CD4-positive, alpha-beta T cell (primary cell): ENCODE results near the gene FBXO30. TPM values are rescaled to one million over a fixed set of nuclear protein-coding genes. Genes with fewer than 3 reads are reported as not detected.

Experiments
- ATAC-seq: fragments of 200-7000 bp; cut with Tn5 transposase; one replicate; pipeline ENCODE4 v1.10.0; 2022; ENCODE audit warnings: mild to moderate bottlenecking; ENCODE audit not compliant: poor library complexity
- CTCF ChIA-PET: fragments of 350-600 bp; sonication (Branson Sonifier 250); formaldehyde crosslinking; loops from one replicate; lab custom pipeline; 2021; ENCODE audit warnings: antibody characterized with exemption, inconsistent platforms; lab: Charles Lee
- POLR2A ChIA-PET: fragments of 350-600 bp; sonication (Branson Sonifier 250); formaldehyde crosslinking; loops from one replicate; lab custom pipeline; 2021; ENCODE audit warnings: antibody characterized with exemption, inconsistent platforms; lab: Charles Lee
- DNase-seq, 14 experiments: peaks; one replicate each; pipeline ENCODE4 v3.0.0-alpha.2; 2013 to 2020; ENCODE audit warnings: mixed read lengths in 2 of 14
- H3K27ac ChIP-seq, 2 donors: one replicate each; pipeline versions ENCODE4 v1.5.1 to v1.7.0; 2013; ENCODE audit warnings: low read length in 2 of 2, low read depth in 1 of 2, mild to moderate bottlenecking in 1 of 2
- H3K27me3 ChIP-seq, 2 experiments: 1 replicate in 1 of 2; 2 replicates in 1 of 2; pipeline versions ENCODE4 v1.6.1 to v1.7.0; 2013; ENCODE audit warnings: low read length in 2 of 2, control low read depth in 1 of 2, mild to moderate bottlenecking in 1 of 2, moderate library complexity in 1 of 2; ENCODE audit not compliant: insufficient read depth in 2 of 2, control insufficient read depth in 1 of 2
- H3K36me3 ChIP-seq: one replicate; pipeline ENCODE4 v1.6.1; 2013; ENCODE audit warnings: low read length, control low read depth; ENCODE audit not compliant: insufficient read depth
- H3K4me1 ChIP-seq: one replicate; pipeline ENCODE4 v1.6.1; 2013; ENCODE audit warnings: low read length, control low read depth; ENCODE audit not compliant: insufficient read depth
- H3K4me3 ChIP-seq: one replicate; pipeline ENCODE4 v1.5.1; 2013; ENCODE audit warnings: mild to moderate bottlenecking, low read length, moderate library complexity
- H3K9me3 ChIP-seq, 2 experiments: 1 replicate in 1 of 2; 2 replicates in 1 of 2; pipeline versions ENCODE4 v1.6.1 to v1.7.0; 2013; ENCODE audit warnings: low read length in 2 of 2, mild to moderate bottlenecking in 2 of 2, control low read depth in 1 of 2, moderate library complexity in 1 of 2; ENCODE audit not compliant: control insufficient read depth in 1 of 2, insufficient read depth in 1 of 2
- H3K27ac Mint-ChIP-seq: one replicate; pipeline ENCODE4 v1.8.0; 2020; ENCODE audit warnings: mixed read lengths
- H3K27me3 Mint-ChIP-seq: one replicate; pipeline ENCODE4 v1.8.0; 2021; ENCODE audit warnings: mixed read lengths
- H3K36me3 Mint-ChIP-seq: one replicate; pipeline ENCODE4 v1.8.0; 2021; ENCODE audit warnings: low read depth, mixed read lengths
- H3K4me1 Mint-ChIP-seq: one replicate; pipeline ENCODE4 v1.8.0; 2021; ENCODE audit warnings: low read depth, mixed read lengths
- H3K4me3 Mint-ChIP-seq: one replicate; pipeline ENCODE4 v1.8.0; 2020; ENCODE audit warnings: mild to moderate bottlenecking, mixed read lengths
- H3K9me3 Mint-ChIP-seq: one replicate; pipeline ENCODE4 v1.8.0; 2020; ENCODE audit warnings: mixed read lengths
- CTCF ChIP-seq: fragments of 200-600 bp; IDR thresholded peaks from one replicate; pipeline ENCODE4 v1.8.0; 2022; ENCODE audit warnings: antibody characterized with exemption, mild to moderate bottlenecking
- intact Hi-C, 2 experiments: fragments of 100-400 bp; cut with DNase I in 1 of 2; cut with micrococcal nuclease in 1 of 2; formaldehyde crosslinking; loops; one replicate each; pipeline versions ENCODE4 v1.15.1 to v1.9.0; 2023 to 2025; cut with DNase I, micrococcal nuclease
- total RNA-seq, 174 experiments: library from RNA in 2 of 174; stranded (reverse) in 2 of 174; gene quantifications; one replicate each; pipeline ENCODE4 v1.2.3 and lab custom pipeline; 2021 to 2026

Gene FBXO30
- total RNA-seq, 2 experiments from 2014 or later = 1.3 to 1.4 TPM

DNA sequence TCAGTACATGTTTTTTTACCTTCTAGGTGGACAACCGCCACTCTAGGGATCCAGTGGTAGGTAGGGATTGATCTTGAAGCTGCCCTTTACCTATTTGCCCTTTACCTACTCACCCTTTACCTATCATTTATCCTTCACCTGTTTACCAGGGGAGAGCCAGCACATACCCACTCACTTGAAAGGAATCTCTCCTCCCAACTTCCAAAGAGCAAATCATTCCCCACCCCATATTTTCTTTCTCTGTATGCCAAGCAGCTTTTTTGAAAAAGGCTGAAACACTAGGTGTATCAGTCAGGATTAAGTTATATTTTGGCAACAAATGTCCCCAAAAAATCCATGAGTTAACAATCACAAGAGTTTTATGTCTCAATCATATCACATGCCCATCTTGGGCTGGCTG, 68.7 kb downstream of the FBXO30 start:
- no peaks in the 10 kb centered on the region for H3K36me3 Mint-ChIP-seq
- H3K27ac Mint-ChIP-seq = no peak overlapping the region
- intact Hi-C loops = no loop called here
- ATAC-seq (no peak), DNase-seq (no peak)
- no peaks in the 10 kb centered on the region for H3K9me3 ChIP-seq
- H3K4me3 Mint-ChIP-seq = no peak overlapping the region
- ChIA-PET POLR2A (no interaction called here), CTCF (interaction anchor here (1.4 kb wide), 1 partner anchor 8 kb away, joined by 3 read pairs; no protein-coding TSS in a partner anchor)
- TF ChIP-seq CTCF = no peak
- no peaks in the 10 kb centered on the region for H3K27me3 ChIP-seq
- no peak overlapping the region for H3K27ac ChIP-seq
- no peak overlapping the region for H3K4me3 ChIP-seq
- H3K4me1 Mint-ChIP-seq = no peaks in the 10 kb centered on the region
- no peaks in the 10 kb centered on the region for H3K36me3 ChIP-seq
- no peaks in the 10 kb centered on the region for H3K4me1 ChIP-seq
- no peaks in the 10 kb centered on the region for H3K9me3 Mint-ChIP-seq
- no peaks in the 10 kb centered on the region for H3K27me3 Mint-ChIP-seq

- Mint-ChIP-seq H3K9me3 (no peaks in the 10 kb centered on the region), H3K27ac (no peak overlapping the region), H3K4me1 (no peaks in the 10 kb centered on the region), H3K4me3 (no peak overlapping the region), H3K27me3 (no peaks in the 10 kb centered on the region), H3K36me3 (no peaks in the 10 kb centered on the region)
- intact Hi-C loops = no loop called here
- H3K36me3 ChIP-seq = no peaks in the 10 kb centered on the region
- H3K27ac ChIP-seq = no peak overlapping the region
- no peak for TF ChIP-seq CTCF
- no peak for DNase-seq
- no peaks in the 10 kb centered on the region for H3K9me3 ChIP-seq
- ChIA-PET POLR2A (no interaction called here), CTCF (interaction anchor here (1.2 kb wide), 1 partner anchor 8 kb away, joined by 3 read pairs; no protein-coding TSS in a partner anchor)
- no peaks in the 10 kb centered on the region for H3K4me1 ChIP-seq
- no peaks in the 10 kb centered on the region for H3K27me3 ChIP-seq
- ATAC-seq = no peak
- no peak overlapping the region for H3K4me3 ChIP-seq
Measured at GRCh38 chr6:145744619-145745018, 70.0 kb downstream of the FBXO30 start.

Other genes with a start within 250 kb of the FBXO30 start
- gene EPM2A, start 79.3 kb downstream of the FBXO30 start, total RNA-seq = 1 to 10 TPM; 5.0 to 5.7 TPM
- gene SHPRH, start 149.6 kb upstream of the FBXO30 start, total RNA-seq = 10 to 100 TPM; 15.9 to 17.9 TPM
- gene GRM1, start 214.3 kb upstream of the FBXO30 start, total RNA-seq = not detected